Measurements from ENCODE around the gene CIBAR2.

CIBAR2 gene

GRCh38 chr16:85144026-85144915 lies 32.0 kb upstream of the CIBAR2 start:
- no peak for DNase-seq

GRCh38 chr16:85142771-85143211 lies 30.5 kb upstream of the CIBAR2 start:
- no peak for DNase-seq

- no peak for DNase-seq
These were observed 29.8 kb upstream of the CIBAR2 start for GRCh38 chr16:85142129-85142513.

- DNase-seq, result peak; percentile 75
These were observed 29.3 kb upstream of the CIBAR2 start for GRCh38 chr16:85141491-85142128.

- DNase-seq, result no peak
These were observed 28.3 kb upstream of the CIBAR2 start for GRCh38 chr16:85140455-85141012.

- no peak for DNase-seq
These were observed 27.6 kb upstream of the CIBAR2 start for GRCh38 chr16:85139881-85140339.

GRCh38 chr16:85138825-85139627 lies 26.8 kb upstream of the CIBAR2 start:
- no peak for DNase-seq

- DNase-seq, result no peak
These were observed 26.0 kb upstream of the CIBAR2 start for GRCh38 chr16:85138073-85138824.

GRCh38 chr16:85137323-85138072 lies 25.2 kb upstream of the CIBAR2 start:
- peak; percentile 94 for DNase-seq

GRCh38 chr16:85136702-85137322 lies 24.5 kb upstream of the CIBAR2 start:
- DNase-seq, result peak; percentile 77

GRCh38 chr16:85136213-85136701 lies 24.0 kb upstream of the CIBAR2 start:
- DNase-seq, result peak; percentile 81

- DNase-seq, result peak; percentile 53
These were observed 22.5 kb upstream of the CIBAR2 start for GRCh38 chr16:85134789-85135142.

GRCh38 chr16:85134076-85134788 lies 22.0 kb upstream of the CIBAR2 start:
- DNase-seq, result no peak

GRCh38 chr16:85133290-85133599 lies 21.0 kb upstream of the CIBAR2 start:
- no peak for DNase-seq

- no peak for DNase-seq
These were observed 20.4 kb upstream of the CIBAR2 start for GRCh38 chr16:85132456-85133289.

GRCh38 chr16:85130705-85131028 lies 18.4 kb upstream of the CIBAR2 start:
- no peak for DNase-seq

- no peak for DNase-seq
These were observed 17.8 kb upstream of the CIBAR2 start for GRCh38 chr16:85129876-85130704.

GRCh38 chr16:85128079-85128837 lies 16.0 kb upstream of the CIBAR2 start:
- DNase-seq, result no peak

Measured in left hindlimb (tissue), 1 donor.